MM.1S (cell line): ENCODE measurements around the gene GPR35.
A peak's percentile ranks its signal among the peaks of the same experiment; 100 is the strongest.

ENCODE experiments used
- DNase-seq: peaks from one replicate; pipeline ENCODE4 v3.0.0-alpha.2; 2015
- H2AFZ ChIP-seq: fragments of 300-600 bp; sonication (generic); 2 replicates; pipeline ENCODE4 v1.6.0; 2016; ENCODE audit warnings: antibody characterized with exemption, low read length
- H3F3A ChIP-seq: fragments of 300-600 bp; sonication (generic); 2 replicates; pipeline ENCODE4 v1.6.1; 2016; ENCODE audit warnings: mild to moderate bottlenecking, antibody characterized with exemption, low read length, moderate library complexity, mixed read lengths; ENCODE audit not compliant: insufficient read depth
- H3K27ac ChIP-seq: fragments of 300-600 bp; sonication (generic); 2 replicates; pipeline ENCODE4 v1.5.1; 2016; ENCODE audit warnings: mild to moderate bottlenecking, low read length
- H3K27me3 ChIP-seq: fragments of 300-600 bp; sonication (generic); replicated peaks from 2 replicates; pipeline ENCODE4 v1.6.0; 2016; ENCODE audit warnings: low read length; ENCODE audit not compliant: insufficient read depth
- H3K36me3 ChIP-seq: fragments of 300-600 bp; sonication (generic); replicated peaks from 2 replicates; pipeline ENCODE4 v1.6.1; 2016; ENCODE audit warnings: mild to moderate bottlenecking, low read length, mixed read lengths; ENCODE audit not compliant: insufficient read depth
- H3K4me1 ChIP-seq: fragments of 300-600 bp; sonication (generic); 2 replicates; pipeline ENCODE4 v1.6.1; 2016; ENCODE audit warnings: low read length, mixed read lengths
- H3K4me2 ChIP-seq: fragments of 300-600 bp; sonication (generic); 2 replicates; pipeline ENCODE4 v1.6.0; 2016; ENCODE audit warnings: low read depth, low read length
- H3K4me3 ChIP-seq: fragments of 300-600 bp; sonication (generic); 2 replicates; pipeline ENCODE4 v1.5.1; 2016; ENCODE audit warnings: low read length, mixed read lengths
- H3K79me2 ChIP-seq: fragments of 300-600 bp; sonication (generic); 2 replicates; pipeline ENCODE4 v1.6.1; 2016; ENCODE audit warnings: mixed run types, low read length, mixed read lengths
- H3K9ac ChIP-seq: fragments of 300-600 bp; sonication (generic); 2 replicates; pipeline ENCODE4 v1.6.1; 2016; ENCODE audit warnings: low read length, mixed read lengths
- H3K9me2 ChIP-seq: fragments of 300-600 bp; sonication (generic); replicated peaks from 2 replicates; pipeline ENCODE4 v1.6.1; 2016; ENCODE audit warnings: mild to moderate bottlenecking, low read length, mixed read lengths; ENCODE audit not compliant: insufficient read depth
- H3K9me3 ChIP-seq: fragments of 300-600 bp; sonication (generic); replicated peaks from 2 replicates; pipeline ENCODE4 v1.6.1; 2016; ENCODE audit warnings: mild to moderate bottlenecking, low read length, mixed read lengths; ENCODE audit not compliant: insufficient read depth
- H4K20me1 ChIP-seq: fragments of 300-600 bp; sonication (generic); 2 replicates; pipeline ENCODE4 v1.6.1; 2016; ENCODE audit warnings: mild to moderate bottlenecking, low read length, moderate library complexity, mixed read lengths; ENCODE audit not compliant: insufficient read depth
- CTCF ChIP-seq: fragments of 300-600 bp; sonication (generic); IDR thresholded peaks from 2 replicates; pipeline ENCODE4 v1.5.1; 2016; ENCODE audit warnings: antibody characterized with exemption, low read length, mixed read lengths
- EZH2 ChIP-seq: fragments of 300-600 bp; sonication (generic); optimal IDR thresholded peaks from 2 replicates; pipeline ENCODE3; 2017; ENCODE audit warnings: low read depth, mild to moderate bottlenecking, antibody characterized with exemption, low read length, mixed read lengths
- EZH2phosphoT487 ChIP-seq: fragments of 300-600 bp; sonication (generic); IDR thresholded peaks from 2 replicates; pipeline ENCODE4 v1.6.1; 2018; ENCODE audit warnings: antibody characterized with exemption, low read length

Gene GPR35

GRCh38 chr2:240603081-240603835, 22.0 kb upstream of the GPR35 start:
- Histone ChIP-seq H3K9me2 (no peaks in the 10 kb centered on the region), H3K79me2 (no peaks in the 10 kb centered on the region), H4K20me1 (no peaks in the 10 kb centered on the region), H3K36me3 (no peaks in the 10 kb centered on the region), H2AFZ (no peak overlapping the region), H3K27me3 (no peaks in the 10 kb centered on the region), H3K4me3 (no peak overlapping the region), H3K4me1 (no peaks in the 10 kb centered on the region), H3K9me3 (no peaks in the 10 kb centered on the region), H3K27ac (no peak overlapping the region), H3K9ac (no peak overlapping the region), H3F3A (no peaks in the 10 kb centered on the region), H3K4me2 (no peak overlapping the region)
- TF ChIP-seq EZH2: no peak
- TF ChIP-seq EZH2phosphoT487: no peak
- TF ChIP-seq CTCF: no peak
- no peak for DNase-seq

GRCh38 chr2:240603846-240604245, 21.4 kb upstream of the GPR35 start:
- no peaks in the 10 kb centered on the region for H3K4me1 ChIP-seq
- H3K9ac ChIP-seq: no peak overlapping the region
- H3K4me3 ChIP-seq: no peak overlapping the region
- DNase-seq: no peak
- H3F3A ChIP-seq: no peaks in the 10 kb centered on the region
- H3K9me3 ChIP-seq: no peaks in the 10 kb centered on the region
- H4K20me1 ChIP-seq: no peaks in the 10 kb centered on the region
- H3K27ac ChIP-seq: no peak overlapping the region
- H3K9me2 ChIP-seq: no peaks in the 10 kb centered on the region
- H2AFZ ChIP-seq: no peak overlapping the region
- no peak overlapping the region for H3K4me2 ChIP-seq
- TF ChIP-seq CTCF (no peak), EZH2phosphoT487 (no peak), EZH2 (no peak)
- H3K27me3 ChIP-seq: no peaks in the 10 kb centered on the region
- H3K79me2 ChIP-seq: no peaks in the 10 kb centered on the region
- no peaks in the 10 kb centered on the region for H3K36me3 ChIP-seq

- H3K4me3 ChIP-seq: no peak overlapping the region
- H2AFZ ChIP-seq: no peak overlapping the region
- no peaks in the 10 kb centered on the region for H4K20me1 ChIP-seq
- DNase-seq: no peak
- no peak overlapping the region for H3K4me2 ChIP-seq
- no peaks in the 10 kb centered on the region for H3F3A ChIP-seq
- no peaks in the 10 kb centered on the region for H3K9me3 ChIP-seq
- H3K27me3 ChIP-seq: no peaks in the 10 kb centered on the region
- H3K9me2 ChIP-seq: no peaks in the 10 kb centered on the region
- no peak overlapping the region for H3K9ac ChIP-seq
- no peaks in the 10 kb centered on the region for H3K79me2 ChIP-seq
- TF ChIP-seq CTCF: peak; percentile 32
- TF ChIP-seq EZH2phosphoT487: no peak
- no peak overlapping the region for H3K27ac ChIP-seq
- H3K4me1 ChIP-seq: no peaks in the 10 kb centered on the region
- no peaks in the 10 kb centered on the region for H3K36me3 ChIP-seq
Measured at GRCh38 chr2:240604291-240604938, 20.9 kb upstream of the GPR35 start.
